Fibroblast of pulmonary artery (primary cell): Measurements from ENCODE around the gene ADAM19.
A peak's percentile ranks its signal among the peaks of the same experiment; 100 is the strongest.

Experiments
- DNase-seq: peaks from one replicate; pipeline ENCODE4 v3.0.0-alpha.2; 2010; ENCODE audit warnings: low read depth
- H3K4me3 ChIP-seq: replicated peaks from 2 replicates; pipeline ENCODE4 v1.5.1; 2011; ENCODE audit warnings: low read depth, mild to moderate bottlenecking, control low read depth, low read length, moderate library complexity
- TF ChIP-seq, protein P1 (sequence below): IDR thresholded peaks from 2 replicates; pipeline ENCODE4 v1.5.1; 2011; ENCODE audit warnings: mild to moderate bottlenecking, control low read depth, low read length, inconsistent platforms; ENCODE audit errors: missing control alignments

Gene ADAM19

DNA sequence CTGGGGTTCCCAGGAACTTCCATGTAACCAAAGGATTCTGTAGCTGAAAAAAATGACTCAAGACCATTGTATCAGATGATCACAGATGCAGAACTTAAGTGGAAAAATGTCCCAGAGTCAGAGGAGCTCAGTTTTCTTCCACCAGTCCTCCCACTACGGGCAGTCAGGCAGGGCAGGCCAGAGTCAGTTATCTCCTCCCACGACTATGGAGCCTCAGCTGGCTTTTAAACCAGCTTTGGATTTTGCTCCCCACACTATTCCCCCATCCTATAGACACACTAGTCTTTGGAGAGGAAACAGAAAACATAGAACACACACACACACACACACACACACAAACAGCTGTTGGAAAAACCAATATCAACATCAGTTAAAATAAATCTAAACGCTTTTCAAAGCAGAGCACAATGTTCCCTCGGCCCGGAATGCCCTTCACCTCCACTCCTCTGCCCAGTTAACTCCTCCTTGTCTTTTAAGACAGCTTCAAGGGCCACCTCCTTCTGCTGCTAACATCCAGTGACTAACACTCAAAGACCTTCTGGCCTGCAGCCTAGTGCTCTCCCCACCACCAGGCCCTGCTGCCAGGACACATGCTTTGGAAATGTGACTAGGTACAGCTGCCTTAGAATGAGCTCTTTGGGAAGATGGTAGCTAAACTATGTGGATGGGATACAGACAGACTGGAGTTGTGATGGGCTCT lies 58.8 kb downstream of the ADAM19 start:
- TF ChIP-seq, protein P1, sequence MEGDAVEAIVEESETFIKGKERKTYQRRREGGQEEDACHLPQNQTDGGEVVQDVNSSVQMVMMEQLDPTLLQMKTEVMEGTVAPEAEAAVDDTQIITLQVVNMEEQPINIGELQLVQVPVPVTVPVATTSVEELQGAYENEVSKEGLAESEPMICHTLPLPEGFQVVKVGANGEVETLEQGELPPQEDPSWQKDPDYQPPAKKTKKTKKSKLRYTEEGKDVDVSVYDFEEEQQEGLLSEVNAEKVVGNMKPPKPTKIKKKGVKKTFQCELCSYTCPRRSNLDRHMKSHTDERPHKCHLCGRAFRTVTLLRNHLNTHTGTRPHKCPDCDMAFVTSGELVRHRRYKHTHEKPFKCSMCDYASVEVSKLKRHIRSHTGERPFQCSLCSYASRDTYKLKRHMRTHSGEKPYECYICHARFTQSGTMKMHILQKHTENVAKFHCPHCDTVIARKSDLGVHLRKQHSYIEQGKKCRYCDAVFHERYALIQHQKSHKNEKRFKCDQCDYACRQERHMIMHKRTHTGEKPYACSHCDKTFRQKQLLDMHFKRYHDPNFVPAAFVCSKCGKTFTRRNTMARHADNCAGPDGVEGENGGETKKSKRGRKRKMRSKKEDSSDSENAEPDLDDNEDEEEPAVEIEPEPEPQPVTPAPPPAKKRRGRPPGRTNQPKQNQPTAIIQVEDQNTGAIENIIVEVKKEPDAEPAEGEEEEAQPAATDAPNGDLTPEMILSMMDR, result no peak
- DNase-seq, result peak; percentile 93
- H3K4me3 ChIP-seq, result no peak overlapping the region

DNA sequence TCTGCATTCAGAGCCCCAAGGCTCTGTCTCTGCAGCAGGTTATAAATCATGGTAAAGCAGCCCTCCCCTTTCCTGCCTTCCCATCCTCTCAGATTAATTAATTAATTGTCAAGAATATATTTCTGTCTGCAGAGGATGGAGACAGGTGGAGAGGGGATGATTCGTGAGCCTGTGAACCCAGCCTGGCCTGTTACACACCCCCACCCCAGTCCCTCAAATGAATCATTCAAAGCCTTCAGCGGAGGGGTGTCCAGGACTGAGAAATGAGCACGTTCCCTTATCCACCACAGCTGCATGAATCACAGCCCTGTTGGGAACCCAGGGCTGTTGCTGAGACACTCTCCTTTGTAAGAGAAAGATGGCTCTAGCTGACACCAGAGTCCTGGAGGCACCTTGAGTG lies 59.6 kb downstream of the ADAM19 start:
- TF ChIP-seq, protein P1, result no peak
- no peak overlapping the region for H3K4me3 ChIP-seq
- DNase-seq, result peak; percentile 78

DNA sequence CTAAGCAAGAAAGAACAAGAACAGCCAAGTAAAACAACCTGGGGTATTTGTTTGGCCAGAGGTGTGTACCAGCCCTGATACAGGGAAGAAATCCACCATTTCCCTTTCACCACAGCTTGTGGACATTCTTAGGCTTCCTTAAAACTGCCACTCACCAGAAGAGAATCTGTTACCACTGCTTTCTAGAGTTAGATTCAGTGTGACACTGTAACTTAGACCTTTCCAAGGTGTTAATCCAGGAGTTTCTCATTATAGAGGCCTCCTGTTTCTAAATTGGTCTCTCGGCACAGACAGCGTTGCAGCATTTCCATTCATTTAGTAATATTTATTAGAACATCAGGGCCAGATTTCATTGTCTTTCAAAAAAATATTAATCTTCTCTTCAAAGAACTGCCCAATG lies 60.6 kb downstream of the ADAM19 start:
- no peak overlapping the region for H3K4me3 ChIP-seq
- TF ChIP-seq, protein P1, result no peak
- no peak for DNase-seq

DNA sequence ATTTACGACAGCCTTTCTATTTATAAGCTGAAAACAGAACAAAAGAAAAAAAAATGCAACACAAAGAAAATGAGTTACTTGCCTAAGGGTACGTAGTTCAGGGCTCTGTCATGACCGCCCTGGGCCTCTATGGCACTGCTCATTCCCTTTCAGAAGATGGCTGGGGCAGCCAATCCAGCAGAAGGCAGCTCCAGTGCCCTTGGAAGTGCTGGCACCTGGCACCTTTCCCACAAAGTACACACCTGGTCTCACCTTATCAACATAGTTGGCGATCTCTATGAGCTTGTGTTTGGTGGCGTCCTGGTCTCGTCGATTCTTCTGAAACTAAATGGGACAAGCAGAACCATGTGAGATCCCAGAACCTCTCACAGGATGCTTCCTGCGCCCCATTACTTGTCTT lies 62.4 kb downstream of the ADAM19 start:
- TF ChIP-seq, protein P1, result no peak
- no peak overlapping the region for H3K4me3 ChIP-seq
- no peak for DNase-seq

DNA sequence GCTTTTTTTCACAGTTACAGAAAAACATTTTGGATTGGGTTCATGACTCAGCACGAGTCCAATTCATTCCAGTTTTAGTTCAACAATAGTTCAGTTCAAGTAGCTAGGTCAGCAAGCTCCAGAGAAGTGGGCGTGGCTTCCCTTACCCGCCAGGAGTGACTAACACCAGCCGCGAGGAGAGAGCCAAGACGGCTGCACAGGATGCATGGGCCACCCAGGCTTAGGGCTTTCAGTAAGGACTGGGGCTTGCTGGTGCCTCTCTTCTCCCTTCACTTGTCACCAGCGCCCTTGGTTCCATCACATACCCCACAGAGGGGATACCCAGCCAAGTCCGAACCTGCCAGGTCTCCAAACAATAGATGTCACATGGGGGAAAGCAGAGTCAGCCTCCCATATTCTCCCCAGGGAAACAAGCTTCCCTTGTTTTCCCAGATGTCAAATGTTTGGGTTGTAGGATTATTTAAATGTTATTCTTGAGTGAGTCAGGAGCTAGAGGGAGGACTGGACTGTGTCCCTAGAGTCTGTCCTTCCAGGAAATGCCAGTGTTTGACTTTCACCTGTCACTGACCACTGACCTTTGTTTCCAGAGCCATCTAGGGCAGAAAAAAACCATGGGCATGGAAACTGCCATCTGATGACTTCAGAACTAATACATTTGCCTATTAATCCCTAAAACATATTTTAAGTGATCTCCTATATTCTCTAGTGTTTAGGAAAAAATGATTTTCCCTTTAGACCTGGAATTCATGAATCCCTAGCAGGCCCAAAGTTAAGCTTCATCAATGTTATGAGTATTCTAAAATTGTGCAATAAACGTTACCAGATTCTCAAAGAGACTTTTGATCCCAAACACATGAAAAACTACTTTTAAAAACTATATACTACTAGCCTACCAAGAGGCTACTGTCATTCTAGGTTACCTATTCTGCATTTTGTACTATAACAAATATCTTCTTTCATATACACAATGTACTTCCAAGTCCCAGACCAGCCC lies 63.6 kb downstream of the ADAM19 start:
- peak; percentile 98 for DNase-seq
- no peak overlapping the region for H3K4me3 ChIP-seq
- TF ChIP-seq, protein P1, result no peak

DNA sequence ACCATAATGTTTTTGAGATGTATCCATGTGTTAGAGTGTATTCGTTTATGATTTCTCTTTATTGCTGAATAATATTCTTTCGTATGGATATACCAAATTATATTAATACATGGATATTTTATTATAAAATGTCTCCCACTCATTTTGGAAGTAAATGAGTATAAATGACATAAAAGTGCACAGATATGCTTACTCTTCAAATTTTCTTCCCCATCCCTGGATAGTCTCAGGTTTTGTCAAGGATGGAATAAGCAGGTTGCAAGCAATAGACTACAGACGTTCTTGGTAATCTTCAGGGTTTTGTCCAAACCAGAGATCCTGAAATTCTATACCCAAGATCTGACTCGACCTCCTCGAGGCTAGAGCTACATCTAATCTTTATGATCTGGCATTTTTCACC lies 64.9 kb downstream of the ADAM19 start:
- no peak overlapping the region for H3K4me3 ChIP-seq
- DNase-seq, result no peak
- TF ChIP-seq, protein P1, result no peak
